H1 (cell line): ENCODE measurements around the gene COX6A2. TPM values are rescaled to one million over a fixed set of nuclear protein-coding genes. Genes with fewer than 3 reads are reported as not detected.

Source experiments
- CTCF ChIA-PET: fragments of 300-600 bp; sonication (Branson Sonifier 250); formaldehyde crosslinking; loops from one replicate; lab custom pipeline; 2021; ENCODE audit not compliant: partially characterized antibody; lab: Charles Lee
- POLR2A ChIA-PET: fragments of 300-600 bp; sonication (Branson Sonifier 250); formaldehyde crosslinking; loops from one replicate; lab custom pipeline; 2021; ENCODE audit warnings: inconsistent platforms; ENCODE audit not compliant: partially characterized antibody; lab: Charles Lee
- DNase-seq, 2 experiments: peaks; one replicate each; pipeline versions ENCODE4 v3.0.0 to v3.0.0-alpha.2; 2010 to 2022; ENCODE audit warnings: low spot score in 2 of 2, low read depth in 1 of 2, mixed read lengths in 1 of 2
- FAIRE-seq: peaks from 2 replicates; lab custom pipeline; 2011; peaks lifted over from hg19 to GRCh38; lab: Jason Lieb, UNC
- H2AFZ ChIP-seq: 2 replicates; pipeline ENCODE4 v1.8.1; 2012; ENCODE audit warnings: low read length, inconsistent platforms
- H2AK5ac ChIP-seq: 2 replicates; pipeline ENCODE4 v1.6.1; 2013; ENCODE audit warnings: low read depth, low read length
- H2BK120ac ChIP-seq: replicated peaks from 2 replicates; pipeline ENCODE3; 2013; ENCODE audit warnings: low read depth, low read length, inconsistent platforms
- H2BK12ac ChIP-seq: 2 replicates; pipeline ENCODE4 v1.6.1; 2013; ENCODE audit warnings: low read depth, low read length
- H2BK15ac ChIP-seq: 2 replicates; pipeline ENCODE4 v1.6.1; 2013; ENCODE audit warnings: low read length
- H2BK20ac ChIP-seq: 2 replicates; pipeline ENCODE4 v1.6.1; 2013; ENCODE audit warnings: low read length
- H2BK5ac ChIP-seq: 2 replicates; pipeline ENCODE4 v1.6.1; 2013; ENCODE audit warnings: low read depth, low read length
- H3K14ac ChIP-seq: 2 replicates; pipeline ENCODE4 v1.6.1; 2013; ENCODE audit warnings: inconsistent platforms; ENCODE audit not compliant: insufficient read length
- H3K18ac ChIP-seq: 2 replicates; pipeline ENCODE4 v1.6.1; 2013; ENCODE audit warnings: low read length; ENCODE audit errors: extremely low read depth
- H3K23ac ChIP-seq: 2 replicates; pipeline ENCODE4 v1.6.1; 2013; ENCODE audit warnings: inconsistent platforms; ENCODE audit not compliant: insufficient read length
- H3K23me2 ChIP-seq: 2 replicates; pipeline ENCODE4 v1.6.1; 2013; ENCODE audit warnings: low read depth, low read length
- H3K27ac ChIP-seq: 2 replicates; pipeline ENCODE4 v1.6.1; 2011; ENCODE audit warnings: low read depth, low read length, inconsistent platforms
- H3K27me3 ChIP-seq, 4 experiments: replicated peaks in 1 of 4; 1 replicate in 1 of 4; 2 replicates in 3 of 4; pipeline versions ENCODE4 v1.6.1 to v1.8.1; 2011 to 2013; ENCODE audit warnings: low read length in 3 of 4, mild to moderate bottlenecking in 3 of 4, inconsistent platforms in 2 of 4, mixed read lengths in 2 of 4, moderate library complexity in 1 of 4; ENCODE audit not compliant: control insufficient read depth in 3 of 4, insufficient read depth in 3 of 4; ENCODE audit errors: extremely low read depth in 1 of 4
- H3K36me3 ChIP-seq, 4 experiments: 2 replicates each; pipeline versions ENCODE4 v1.6.1 to v1.8.1; 2011 to 2013; ENCODE audit warnings: mild to moderate bottlenecking in 4 of 4, low read length in 3 of 4, moderate library complexity in 2 of 4, control low read depth in 1 of 4, inconsistent platforms in 1 of 4; ENCODE audit not compliant: insufficient read depth in 4 of 4, control insufficient read depth in 2 of 4
- H3K4ac ChIP-seq: replicated peaks from 2 replicates; pipeline ENCODE3; 2013; ENCODE audit warnings: low read length, low read depth, mixed read lengths, inconsistent platforms; ENCODE audit not compliant: insufficient read length
- H3K4me1 ChIP-seq, 4 experiments: replicated peaks in 1 of 4; 1 replicate in 1 of 4; 2 replicates in 3 of 4; pipeline versions ENCODE4 v1.6.1 to v1.8.1; 2011 to 2013; ENCODE audit warnings: low read length in 3 of 4, inconsistent platforms in 2 of 4, mixed read lengths in 1 of 4; ENCODE audit not compliant: insufficient read depth in 4 of 4, control insufficient read depth in 3 of 4
- H3K4me2 ChIP-seq, 2 experiments: 2 replicates each; pipeline versions ENCODE4 v1.6.1 to v1.8.1; 2011 to 2013; ENCODE audit warnings: low read depth in 2 of 2, low read length in 2 of 2, control low read depth in 1 of 2, inconsistent platforms in 1 of 2, mild to moderate bottlenecking in 1 of 2; ENCODE audit not compliant: insufficient read depth in 1 of 2
- H3K4me3 ChIP-seq, 4 experiments: fragments of 200-600, 300-600 bp in 1 of 4; sonication (generic), shearing (Covaris generic), sonication (Bioruptor Twin) in 1 of 4; 2 replicates each; pipeline versions ENCODE4 v1.5.1 to v1.8.1; 2011 to 2016; ENCODE audit warnings: low read length in 4 of 4, low read depth in 3 of 4, control low read depth in 2 of 4, inconsistent platforms in 2 of 4, mild to moderate bottlenecking in 2 of 4, mixed read lengths in 1 of 4, moderate library complexity in 1 of 4; ENCODE audit not compliant: insufficient read depth in 2 of 4; ENCODE audit errors: extremely low read depth in 1 of 4
- H3K56ac ChIP-seq: replicated peaks from 2 replicates; pipeline ENCODE3; 2013; ENCODE audit warnings: low read depth, mild to moderate bottlenecking, mixed read lengths, low read length, inconsistent platforms; ENCODE audit not compliant: insufficient read length
- H3K79me1 ChIP-seq: 2 replicates; pipeline ENCODE4 v1.6.1; 2013; ENCODE audit warnings: low read depth, low read length, control low read depth
- H3K79me2 ChIP-seq, 2 experiments: 2 replicates each; pipeline versions ENCODE4 v1.6.1 to v1.8.1; 2012 to 2013; ENCODE audit warnings: low read length in 2 of 2, mild to moderate bottlenecking in 2 of 2, inconsistent platforms in 1 of 2; ENCODE audit not compliant: insufficient read depth in 2 of 2, control insufficient read depth in 1 of 2
- H3K9ac ChIP-seq, 4 experiments: replicated peaks in 1 of 4; 1 replicate in 1 of 4; 2 replicates in 3 of 4; pipeline versions ENCODE4 v1.6.1 to v1.8.1; 2011 to 2013; ENCODE audit warnings: low read depth in 3 of 4, low read length in 3 of 4, control low read depth in 2 of 4, mild to moderate bottlenecking in 2 of 4, moderate library complexity in 2 of 4, inconsistent platforms in 1 of 4; ENCODE audit errors: extremely low read depth in 1 of 4
- H3K9me3 ChIP-seq, 2 experiments: 2 replicates each; pipeline versions ENCODE4 v1.6.1 to v1.8.1; 2012 to 2013; ENCODE audit warnings: mild to moderate bottlenecking in 2 of 2, moderate library complexity in 2 of 2, control low read depth in 1 of 2, inconsistent platforms in 1 of 2, low read depth in 1 of 2, low read length in 1 of 2, mixed read lengths in 1 of 2; ENCODE audit not compliant: insufficient read depth in 2 of 2
- H4K20me1 ChIP-seq, 2 experiments: replicated peaks in 1 of 2; 2 replicates each; pipeline versions ENCODE3 to v1.8.1; 2011 to 2013; ENCODE audit warnings: inconsistent platforms in 2 of 2, low read length in 2 of 2, mild to moderate bottlenecking in 1 of 2; ENCODE audit not compliant: insufficient read depth in 2 of 2, control insufficient read depth in 1 of 2
- H4K5ac ChIP-seq: 2 replicates; pipeline ENCODE4 v1.6.1; 2013; ENCODE audit warnings: low read length, low read depth, mixed read lengths, inconsistent platforms; ENCODE audit not compliant: insufficient read length
- H4K8ac ChIP-seq: 2 replicates; pipeline ENCODE4 v1.8.0; 2013; ENCODE audit warnings: mild to moderate bottlenecking, moderate library complexity, low read length, inconsistent platforms; ENCODE audit not compliant: insufficient read depth; ENCODE audit errors: extremely low read depth
- H4K91ac ChIP-seq: replicated peaks from 2 replicates; pipeline ENCODE3; 2013; ENCODE audit warnings: low read length, mixed read lengths, inconsistent platforms; ENCODE audit not compliant: insufficient read length
- ASH2L ChIP-seq: fragments of 200-600, 300-600 bp; sonication (generic); IDR thresholded peaks from one replicate; pipeline ENCODE4 v1.7.1; 2017; ENCODE audit warnings: low read length
- BACH1 ChIP-seq: IDR thresholded peaks from 2 replicates; pipeline ENCODE4 v1.6.1; 2012; ENCODE audit warnings: low read length, improper control_type of control experiment
- CBX5 ChIP-seq: fragments of 300-800, 300-1000 bp; sonication (generic); IDR thresholded peaks from 2 replicates; pipeline ENCODE4 v1.7.1; 2016; ENCODE audit warnings: antibody characterized with exemption, low read length, low read depth
- CBX8 ChIP-seq: fragments of 300-800, 300-1000 bp; sonication (generic); IDR thresholded peaks from 2 replicates; pipeline ENCODE4 v1.7.1; 2016; ENCODE audit warnings: low read depth, low read length, borderline replicate concordance
- CEBPB ChIP-seq: IDR thresholded peaks from 2 replicates; pipeline ENCODE4 v1.6.1; 2012; ENCODE audit warnings: low read depth, low read length
- CHD1 ChIP-seq: IDR thresholded peaks from 2 replicates; pipeline ENCODE4 v1.6.1; 2012; ENCODE audit warnings: low read depth, low read length, improper control_type of control experiment
- HDAC6 ChIP-seq: IDR thresholded peaks from one replicate; pipeline ENCODE4 v1.7.1; 2012; ENCODE audit warnings: low read depth, mild to moderate bottlenecking, inconsistent platforms, low read length, moderate library complexity
- PHF8 ChIP-seq: fragments of 200-600 bp; sonication (generic); conservative IDR thresholded peaks from 2 replicates; pipeline ENCODE4 v1.7.1; 2012; ENCODE audit warnings: low read depth, mild to moderate bottlenecking, inconsistent platforms, low read length, moderate library complexity
- POLR2A ChIP-seq, 2 experiments: IDR thresholded peaks; 1 replicate in 1 of 2; 2 replicates in 1 of 2; pipeline ENCODE4 v1.6.1; 2011; ENCODE audit warnings: low read depth in 2 of 2, low read length in 2 of 2, mild to moderate bottlenecking in 2 of 2; ENCODE audit errors: control extremely low read depth in 1 of 2
- POU5F1 ChIP-seq: IDR thresholded peaks from 2 replicates; pipeline ENCODE4 v1.6.1; 2011; ENCODE audit warnings: low read depth, mild to moderate bottlenecking, low read length, moderate library complexity
- RNF2 ChIP-seq: fragments of 200-900, 300-1000 bp; sonication (generic); IDR thresholded peaks from 2 replicates; pipeline ENCODE4 v1.7.1; 2016; ENCODE audit warnings: borderline replicate concordance, low read depth, mild to moderate bottlenecking, antibody characterized with exemption, low read length; ENCODE audit not compliant: poor library complexity, severe bottlenecking; ENCODE audit errors: missing control alignments
- SIN3A ChIP-seq, 2 experiments: IDR thresholded peaks in 1 of 2; conservative IDR thresholded peaks in 1 of 2; 2 replicates each; pipeline ENCODE4 v1.6.1; 2011 to 2012; ENCODE audit warnings: low read length in 2 of 2, improper control_type of control experiment in 1 of 2, low read depth in 1 of 2, mild to moderate bottlenecking in 1 of 2
- SRF ChIP-seq: IDR thresholded peaks from 2 replicates; pipeline ENCODE4 v1.6.1; 2011; ENCODE audit warnings: mild to moderate bottlenecking, low read depth, low read length, moderate library complexity
- TAF1 ChIP-seq: IDR thresholded peaks from 2 replicates; pipeline ENCODE4 v1.6.1; 2011; ENCODE audit warnings: mild to moderate bottlenecking, low read depth, low read length
- WGBS, 2 experiments: shearing (Covaris generic) in 1 of 2; methylation state at CpG; one replicate each; pipeline versions ENCODE4 v1.1.6 to v1.1.7; 2013 to 2015; ENCODE audit warnings: low lambda C conversion rate in 2 of 2, mixed read lengths in 2 of 2, inconsistent platforms in 1 of 2, low coverage in 1 of 2, missing lambda C conversion rate in 1 of 2; ENCODE audit not compliant: insufficient replicate concordance in 2 of 2, insufficient coverage in 1 of 2, insufficient read length in 1 of 2; ENCODE audit errors: extremely low coverage in 1 of 2, missing lambda C conversion rate in 1 of 2; 5-methylcytosine and 5-hydroxymethylcytosine counted together
- polyA plus RNA-seq, 7 experiments: library from polyadenylated mRNA; depleted of rRNA in 3 of 7; stranded (reverse) in 5 of 7; unstranded in 2 of 7; fragments of >200 nt in 5 of 7; fragments of 200-250 nt in 2 of 7; gene quantifications; 1 replicate in 5 of 7; 2 replicates in 1 of 7; 4 replicates in 1 of 7; pipeline versions ENCODE4 v1.2.1 to v1.2.3, GENCODE V29; 2011 to 2013; ENCODE audit warnings: missing spikeins in 2 of 7, mixed read lengths in 2 of 7
- total RNA-seq: library from RNA; stranded (reverse); fragmentation: NEBNext Ultra II Directional; extraction: Animal tissue kit (Norgen Biotek cat#: 25700); gene quantifications from 2 replicates; pipeline ENCODE4 v1.2.1, GENCODE V29; 2021

Gene COX6A2
- total and polyA plus RNA-seq, 2 of the 8 experiments (the other 6 are each of a cell fraction or from before 2014, with no cell fraction given): 0.79 TPM; not detected in 1

DNA sequence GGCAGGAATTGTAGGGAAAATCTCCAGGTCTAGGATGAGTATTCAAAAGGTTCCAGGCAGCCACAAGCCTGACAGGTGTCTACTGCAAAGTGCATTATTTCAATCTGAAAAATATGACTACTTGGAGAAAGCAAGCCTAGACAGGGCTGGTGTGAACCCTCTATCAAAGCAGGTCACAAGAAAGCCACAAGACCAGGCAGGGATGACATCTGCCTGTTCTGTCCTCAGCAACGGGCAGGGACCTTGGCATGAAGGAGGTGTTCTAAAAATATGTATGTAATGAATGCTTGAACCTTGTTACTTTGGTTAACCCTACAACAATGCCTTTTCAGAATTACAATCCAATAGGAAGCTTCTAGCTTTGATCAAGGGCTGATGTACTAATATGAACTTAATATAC is 1.2 kb upstream of the COX6A2 start:
- Histone ChIP-seq H3K27ac (no peak overlapping the region), H3K23ac (no peak overlapping the region), H2BK20ac (no peak overlapping the region), H4K91ac (no peak overlapping the region), H4K20me1 (no peaks in the 10 kb centered on the region), H3K14ac (no peak overlapping the region), H3K4me1 (no peaks in the 10 kb centered on the region; a peak in 2 of 7 replicates), H3K18ac (no peak overlapping the region), H3K4ac (no peak overlapping the region), H3K56ac (no peak overlapping the region), H2AK5ac (no peak overlapping the region), H2BK12ac (no peak overlapping the region), H4K5ac (no peak overlapping the region), H3K4me2 (no peak overlapping the region), H3K9ac (no peak overlapping the region), H3K79me1 (no peaks in the 10 kb centered on the region), H2BK5ac (no peak overlapping the region), H2BK15ac (no peak overlapping the region), H3K4me3 (no peak overlapping the region), H3K27me3 (peaks cover 5 to 25% (median 24%) of the 10 kb centered on the region in 4 experiments), H3K36me3 (no peaks in the 10 kb centered on the region), H3K23me2 (peaks cover 2% of the 10 kb centered on the region; the same call in 1 of the 2 replicates), H2BK120ac (no peak overlapping the region), H3K9me3 (peaks cover 5 to 6% of the 10 kb centered on the region in 2 experiments), H2AFZ (no peak overlapping the region), H4K8ac (no peak overlapping the region), H3K79me2 (no peaks in the 10 kb centered on the region)
- DNase-seq (no peak), FAIRE-seq (no peak)
- POLR2A ChIA-PET: interaction anchor here (0.8 to 2.5 kb wide), 4 partner anchors 13 to 249 kb away, joined by 3 to 10 read pairs (median 3); partner anchors contain the start of genes FUS and ZNF843
- WGBS, 2 experiments: 85% methylated on average over 1 of the region's 1 CpG; no CpG with 5 or more reads in 1 of the 2 experiments
- CTCF ChIA-PET: interaction anchor here (0.5 to 5.8 kb wide), 7 partner anchors 9 to 273 kb away, joined by 3 to 36 read pairs (median 4); partner anchors contain the start of genes TRIM72 and ZNF843
- TF ChIP-seq HDAC6 (no peak), CHD1 (no peak), TAF1 (no peak), POLR2A (IDR thresholded peaks at IDR 0.05; ENCODE audit: control extremely low read depth in 1 of 2, low read depth in 2 of 2, low read length in 2 of 2) (no peak), BACH1 (no peak), SIN3A (conservative IDR thresholded peaks at IDR 0.05 in 1 of 2, IDR thresholded peaks at IDR 0.05 in 1 of 2; ENCODE audit: low read depth in 1 of 2, low read length in 2 of 2) (no peak), RNF2 (no peak), ASH2L (no peak), CBX8 (no peak), SRF (no peak), POU5F1 (no peak), PHF8 (no peak), CEBPB (no peak), CBX5 (no peak)
